CD4-positive, alpha-beta T cell treated with Interleukin-4 for 1 hour (primary cell): ENCODE data around the gene LAMTOR2.
"Not testable (repeated sequence)": the region's sequence is repeated elsewhere in the genome, so short reads cannot be mapped to it uniquely, and the experiment has no call there.

ENCODE experiments used
- DNase-seq, 2 donors: peaks; one replicate each; pipeline ENCODE4 v3.0.0-alpha.2; 2020 to 2022

The LAMTOR2 gene

DNA sequence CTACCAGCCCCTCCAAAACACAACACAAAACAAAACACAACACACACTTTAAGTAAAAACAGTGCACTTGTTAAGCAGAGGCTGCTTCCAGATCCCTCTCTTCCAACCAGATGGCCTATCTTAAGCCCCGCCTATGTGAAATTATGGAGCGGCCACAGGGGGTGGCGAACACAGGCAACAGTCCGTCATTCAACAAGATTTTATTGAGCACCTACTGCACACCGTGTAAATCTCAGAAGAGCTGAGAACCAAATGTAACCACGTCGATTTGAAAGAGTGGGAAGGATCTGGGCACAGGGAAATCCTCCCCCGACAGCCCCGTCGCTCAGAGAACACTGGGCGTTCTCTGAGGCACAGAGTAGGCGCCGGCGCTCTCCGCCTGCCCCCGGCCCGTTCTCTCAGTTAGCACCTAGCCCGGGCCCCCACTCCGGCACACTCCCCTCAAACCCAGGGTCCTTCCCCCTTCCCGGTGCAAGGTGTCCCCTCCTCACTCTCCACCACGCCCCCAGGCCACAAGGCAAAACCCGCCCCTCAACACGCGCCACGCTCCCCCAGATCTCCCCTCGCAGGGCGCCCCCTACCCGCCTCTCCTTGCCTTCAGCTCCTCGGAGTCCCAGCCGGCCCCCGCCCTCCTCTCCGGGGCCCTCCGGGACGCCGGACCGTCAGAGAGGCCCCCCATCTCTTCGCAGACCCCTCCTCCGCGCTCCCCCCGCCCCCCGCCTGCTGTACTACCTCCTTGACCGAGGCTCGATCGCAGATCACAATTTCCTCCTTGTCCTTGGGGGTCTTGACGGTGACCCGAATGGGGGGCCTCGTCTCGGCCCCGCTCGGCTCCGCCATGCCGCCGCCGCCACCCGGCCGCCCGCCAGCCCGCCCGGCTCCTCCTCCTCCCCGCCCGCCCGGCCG is 1.5 kb upstream of the LAMTOR2 start:
- peak; percentile 62 to 73 for DNase-seq

DNA sequence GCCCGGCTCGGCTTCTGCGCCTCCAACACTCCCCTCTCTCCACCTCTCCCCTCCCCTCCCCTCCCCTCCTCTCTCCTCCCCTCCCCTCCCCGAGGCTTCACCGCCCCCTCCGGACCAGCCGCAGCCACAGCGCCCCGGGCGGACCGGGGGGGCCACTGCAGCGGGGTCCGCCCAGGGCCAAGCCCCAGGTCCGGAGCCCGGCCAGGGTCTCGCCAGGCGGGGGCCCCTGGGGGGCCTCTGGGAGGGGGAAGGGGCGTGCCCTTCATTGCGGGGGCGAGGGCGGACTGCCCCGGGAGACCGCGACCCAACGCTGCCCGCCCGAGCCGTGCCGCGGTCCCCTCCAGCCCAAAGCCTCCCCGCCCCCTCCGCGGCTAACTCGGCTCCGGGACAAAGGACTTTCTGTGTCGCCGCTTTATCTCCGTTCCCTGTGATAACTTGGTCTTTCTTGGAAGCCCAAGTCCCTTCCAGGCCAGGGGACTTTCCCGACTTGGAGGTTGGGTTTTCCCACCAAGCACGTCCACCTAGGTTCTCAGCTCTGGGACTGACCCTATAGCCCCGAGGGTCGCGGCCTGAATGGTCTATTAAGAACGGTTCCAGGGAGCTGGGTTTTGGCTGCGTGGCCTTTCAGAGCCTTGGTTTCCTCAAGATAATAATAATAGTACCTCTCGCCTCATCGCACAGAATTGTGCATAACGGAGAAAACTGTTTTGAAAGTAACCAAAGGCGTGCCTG is 648 bp upstream of the LAMTOR2 start, which contains the start of gene UBQLN4:
TSS of gene UBQLN4 (minus strand) at position 31 of the 732 bp plus-strand sequence. CDS start 97 bp downstream, outside the sequence.
- peak; percentile 88 to 91 for DNase-seq

DNA sequence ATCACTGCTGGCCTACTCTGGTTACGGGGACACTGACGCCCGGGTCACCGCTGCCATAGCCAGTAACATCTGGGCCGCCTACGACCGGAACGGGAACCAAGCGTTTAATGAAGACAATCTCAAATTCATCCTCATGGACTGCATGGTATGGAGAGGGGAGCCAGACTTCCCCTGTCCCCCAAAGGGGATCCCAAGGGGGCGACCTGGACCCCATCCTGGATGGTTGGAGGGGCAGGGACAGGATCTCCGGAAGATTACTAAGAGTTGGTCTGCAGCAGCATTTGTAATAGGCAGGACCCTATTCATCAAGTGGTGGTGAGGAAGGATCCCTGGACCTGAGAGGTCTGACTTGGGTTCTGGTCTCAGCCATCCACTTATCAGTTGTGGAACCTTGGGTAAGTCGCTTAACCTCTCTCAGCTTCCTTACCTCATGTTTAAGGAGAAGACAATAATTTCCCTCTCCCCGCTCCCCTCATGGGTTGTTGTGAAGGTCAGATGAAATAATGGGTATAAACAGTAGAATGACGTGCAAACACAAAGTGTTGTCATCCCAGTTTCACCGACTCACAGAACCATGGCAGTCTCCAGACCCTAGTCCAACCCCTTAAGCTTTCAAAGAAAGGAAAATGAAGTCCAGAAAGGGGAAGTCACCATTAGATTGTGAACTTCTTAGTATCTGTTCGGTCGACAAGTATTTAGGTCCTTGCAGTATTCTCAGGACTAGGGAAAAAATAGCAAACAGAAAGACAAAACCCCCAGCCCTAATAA is 883 bp downstream of the LAMTOR2 start:
- no peak for DNase-seq

DNA sequence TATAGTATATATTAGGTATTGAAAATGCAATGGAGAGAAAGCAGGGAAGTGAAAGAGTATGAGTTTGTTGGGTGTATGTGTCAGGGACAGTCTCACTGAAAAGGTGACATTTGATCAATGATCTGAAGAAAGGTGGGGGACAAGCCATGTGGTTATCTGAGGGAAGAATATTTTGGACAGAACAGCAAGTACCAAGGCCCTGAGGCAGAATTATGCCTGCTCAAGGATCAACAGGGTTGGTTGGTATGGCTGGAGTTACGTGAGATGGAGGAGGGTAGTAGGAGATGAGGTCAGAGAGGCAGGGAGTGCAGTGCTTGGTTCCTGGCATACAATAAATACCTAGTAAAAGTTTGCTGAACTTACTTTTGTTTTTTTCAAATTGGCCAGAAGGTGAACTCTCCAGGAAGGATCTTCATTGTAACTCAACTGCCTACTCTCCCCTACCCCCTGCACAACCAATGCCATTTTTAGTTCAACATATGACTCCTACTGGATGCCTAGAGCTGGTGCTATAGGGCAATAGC is 1.8 kb downstream of the LAMTOR2 start:
- no peak for DNase-seq

DNA sequence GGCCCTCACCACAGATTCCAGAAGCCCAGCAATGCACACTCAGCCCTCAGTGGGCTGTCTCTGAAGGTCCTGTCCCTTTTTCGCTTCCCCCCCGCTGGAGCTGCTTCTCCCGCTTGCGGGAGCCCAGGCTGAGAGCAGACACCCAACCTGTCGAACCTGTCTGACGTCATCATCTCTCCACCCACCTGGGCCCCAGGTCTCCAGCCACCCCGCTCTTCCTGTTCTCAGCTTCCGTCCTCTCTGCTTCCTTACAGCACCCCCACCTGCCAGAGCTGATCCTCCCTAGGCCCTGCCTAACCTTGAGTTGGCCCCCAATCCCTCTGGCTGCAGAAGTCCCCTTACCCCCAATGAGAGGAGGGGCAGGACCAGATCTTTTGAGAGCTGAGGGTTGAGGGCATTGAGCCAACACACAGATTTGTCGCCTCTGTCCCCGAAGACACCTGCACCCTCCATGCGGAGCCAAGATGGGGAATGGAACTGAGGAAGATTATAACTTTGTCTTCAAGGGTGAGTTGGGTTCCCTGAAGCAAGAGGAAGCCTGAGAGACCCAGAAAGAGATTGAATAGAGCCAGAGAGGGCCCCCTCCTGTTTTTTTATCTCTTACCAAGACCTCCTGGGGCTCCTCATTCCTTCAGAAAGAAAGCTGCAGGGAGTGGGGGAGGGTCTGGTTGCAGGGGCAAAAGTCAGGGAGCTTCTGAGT is 6.5 kb downstream of the LAMTOR2 start, which contains the start of gene RAB25:
TSS of gene RAB25 (plus strand) at position 224 of the 700 bp plus-strand sequence. CDS start at position 465, 241 bp downstream.
- DNase-seq = peak in 1 of 2 donors; percentile 12

DNA sequence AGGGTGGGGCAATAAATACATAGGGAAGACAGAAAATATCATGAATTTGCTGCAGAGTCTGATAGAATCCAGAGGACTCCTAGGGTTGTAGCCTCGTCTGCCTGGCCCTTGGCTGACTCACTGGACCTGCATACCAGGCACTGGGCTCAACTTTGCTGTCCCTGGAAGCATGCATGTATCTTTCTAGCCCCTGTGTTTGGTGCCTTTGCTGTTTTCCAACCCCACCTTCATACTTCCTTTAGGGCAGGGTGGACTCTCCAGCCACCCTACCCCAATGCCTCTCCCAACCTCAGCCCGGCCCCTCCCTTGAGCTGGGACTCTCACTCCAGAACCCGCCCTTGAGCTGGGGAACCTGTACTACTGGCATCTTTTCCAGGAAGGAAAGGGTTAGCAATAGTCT is 7.6 kb downstream of the LAMTOR2 start:
- DNase-seq = no peak

DNA sequence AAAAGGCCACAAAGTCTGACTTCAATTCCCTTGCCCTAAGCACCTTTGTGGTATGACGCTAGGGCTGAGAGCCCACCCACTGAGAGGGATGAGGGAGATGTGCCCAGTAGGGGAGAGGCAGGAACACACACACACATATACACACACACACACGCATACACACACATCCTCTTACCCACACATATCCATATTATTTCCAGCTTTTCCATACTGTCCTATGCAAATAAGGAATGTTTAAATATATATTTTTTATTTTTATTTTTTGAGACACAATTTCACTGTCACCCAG is 9.4 kb downstream of the LAMTOR2 start:
- no peak for DNase-seq

DNA sequence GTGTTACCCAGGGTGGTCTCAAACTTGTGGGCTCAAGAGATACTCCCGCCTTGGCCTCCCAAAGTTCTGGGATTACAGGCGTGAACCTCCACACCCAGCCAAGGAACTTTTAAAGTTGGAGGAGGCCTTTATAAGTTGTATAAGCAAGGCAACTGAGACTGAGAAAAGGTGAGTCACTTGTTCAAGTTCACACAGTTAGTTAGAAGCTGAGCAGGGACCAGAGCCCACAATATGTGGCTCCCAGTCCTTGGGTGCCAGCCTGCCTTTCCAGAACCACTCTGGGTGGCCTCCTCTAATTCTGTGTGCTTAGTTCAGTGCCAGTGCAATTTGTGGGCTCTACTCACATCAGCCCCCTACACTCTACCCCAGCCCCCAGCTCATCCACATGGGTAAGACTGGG is 10.0 kb downstream of the LAMTOR2 start:
- no peak for DNase-seq

DNA sequence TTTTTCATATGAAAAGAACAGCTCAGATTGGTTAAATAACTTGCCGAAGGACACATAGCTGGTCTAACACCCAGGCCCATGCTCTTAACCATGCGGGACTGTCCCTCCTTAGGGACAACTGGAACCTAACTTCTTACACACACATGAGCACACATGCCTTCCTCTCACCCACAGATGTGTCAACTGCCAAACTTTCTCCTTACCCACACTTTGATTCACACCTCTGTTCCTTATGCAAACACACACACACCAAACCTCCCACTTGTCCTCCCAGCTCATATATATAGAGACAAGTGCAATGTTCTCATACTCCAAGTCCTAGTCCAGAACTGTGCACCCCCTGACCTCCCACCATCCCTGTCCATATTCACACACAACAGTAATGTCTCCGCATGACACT is 10.6 kb downstream of the LAMTOR2 start:
- no peak for DNase-seq

DNA sequence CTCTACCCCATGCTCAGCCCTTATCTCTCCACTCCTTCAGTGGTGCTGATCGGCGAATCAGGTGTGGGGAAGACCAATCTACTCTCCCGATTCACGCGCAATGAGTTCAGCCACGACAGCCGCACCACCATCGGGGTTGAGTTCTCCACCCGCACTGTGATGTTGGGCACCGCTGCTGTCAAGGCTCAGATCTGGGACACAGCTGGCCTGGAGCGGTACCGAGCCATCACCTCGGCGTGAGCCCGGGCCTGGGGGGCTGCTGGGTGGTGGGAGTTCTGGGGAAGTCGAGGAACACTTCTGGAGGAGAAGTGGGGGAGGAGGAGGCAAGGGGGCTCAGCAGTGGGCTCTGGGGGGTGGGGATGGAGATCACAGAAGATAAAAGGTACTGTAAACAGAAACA is 11.3 kb downstream of the LAMTOR2 start:
- DNase-seq = no peak

DNA sequence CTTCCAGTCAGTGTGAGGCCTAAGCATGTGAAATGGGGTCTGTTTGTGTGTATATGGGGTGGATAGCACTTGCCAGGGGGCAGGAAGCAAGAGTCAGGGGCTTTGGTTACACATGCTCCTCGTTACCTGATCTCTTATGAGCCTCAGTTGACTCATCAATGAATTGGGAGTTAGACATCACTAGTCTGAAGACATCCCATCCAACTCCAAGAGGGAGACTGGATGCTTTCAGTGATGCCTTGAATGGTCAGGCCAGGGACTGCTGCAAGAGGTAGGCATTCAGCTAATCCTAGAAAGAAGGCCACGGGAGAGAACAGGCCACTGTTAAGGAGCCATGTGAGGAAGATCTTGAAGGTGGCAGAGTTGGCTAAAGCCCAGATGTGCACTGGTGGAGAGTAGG is 12.7 kb downstream of the LAMTOR2 start:
- DNase-seq = no peak

DNA sequence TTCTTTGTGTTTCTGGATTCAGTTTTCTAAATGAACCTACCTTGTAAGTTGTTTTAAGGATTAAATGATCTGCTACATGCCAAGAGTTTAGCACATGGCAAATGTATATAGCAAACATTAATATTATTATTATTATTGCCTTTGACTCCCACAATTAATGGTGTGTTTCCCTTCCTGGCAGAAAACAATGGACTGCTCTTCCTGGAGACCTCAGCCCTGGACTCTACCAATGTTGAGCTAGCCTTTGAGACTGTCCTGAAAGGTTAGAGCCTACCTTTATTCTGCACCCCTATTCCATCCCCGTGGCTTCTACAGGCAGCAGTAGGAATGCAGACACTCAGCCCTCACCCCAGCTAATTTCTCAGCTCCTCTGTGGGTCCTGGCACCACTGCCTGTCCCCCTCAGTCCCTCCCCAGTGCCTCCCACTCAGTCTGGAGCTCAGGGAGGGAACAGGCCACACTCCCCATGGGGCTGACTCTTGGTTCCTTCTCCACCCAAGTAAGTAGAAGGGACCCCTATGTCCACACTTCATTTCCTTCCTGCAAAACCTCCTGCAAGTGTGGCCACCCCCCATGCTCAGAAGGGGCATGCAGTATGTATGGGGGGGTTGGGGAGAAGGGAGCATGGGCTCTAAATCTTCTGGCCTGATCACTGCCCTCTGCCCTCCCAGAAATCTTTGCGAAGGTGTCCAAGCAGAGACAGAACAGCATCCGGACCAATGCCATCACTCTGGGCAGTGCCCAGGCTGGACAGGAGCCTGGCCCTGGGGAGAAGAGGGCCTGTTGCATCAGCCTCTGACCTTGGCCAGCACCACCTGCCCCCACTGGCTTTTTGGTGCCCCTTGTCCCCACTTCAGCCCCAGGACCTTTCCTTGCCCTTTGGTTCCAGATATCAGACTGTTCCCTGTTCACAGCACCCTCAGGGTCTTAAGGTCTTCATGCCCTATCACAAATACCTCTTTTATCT is 15.2 kb downstream of the LAMTOR2 start:
- no peak for DNase-seq

DNA sequence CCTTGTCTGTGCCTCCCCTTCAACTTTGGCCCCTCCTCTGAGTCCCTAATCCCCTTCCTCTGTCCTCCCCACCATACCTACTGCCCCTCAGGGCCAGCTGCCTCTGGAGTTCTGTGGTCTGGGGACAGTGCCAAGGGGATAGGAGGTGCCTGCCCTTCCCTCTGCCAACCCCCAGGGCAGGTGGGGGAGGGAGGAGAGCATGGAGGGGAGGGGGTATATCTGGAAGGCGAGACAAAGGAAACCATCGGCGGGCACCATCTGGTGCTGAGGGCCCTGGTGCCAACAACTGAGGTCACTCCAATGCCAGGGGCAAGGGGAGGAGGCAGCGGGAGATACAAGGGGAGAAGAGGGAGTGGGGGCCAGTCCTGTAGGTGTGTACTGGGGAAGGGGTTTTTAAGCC is 16.0 kb downstream of the LAMTOR2 start:
- no peak for DNase-seq

DNA sequence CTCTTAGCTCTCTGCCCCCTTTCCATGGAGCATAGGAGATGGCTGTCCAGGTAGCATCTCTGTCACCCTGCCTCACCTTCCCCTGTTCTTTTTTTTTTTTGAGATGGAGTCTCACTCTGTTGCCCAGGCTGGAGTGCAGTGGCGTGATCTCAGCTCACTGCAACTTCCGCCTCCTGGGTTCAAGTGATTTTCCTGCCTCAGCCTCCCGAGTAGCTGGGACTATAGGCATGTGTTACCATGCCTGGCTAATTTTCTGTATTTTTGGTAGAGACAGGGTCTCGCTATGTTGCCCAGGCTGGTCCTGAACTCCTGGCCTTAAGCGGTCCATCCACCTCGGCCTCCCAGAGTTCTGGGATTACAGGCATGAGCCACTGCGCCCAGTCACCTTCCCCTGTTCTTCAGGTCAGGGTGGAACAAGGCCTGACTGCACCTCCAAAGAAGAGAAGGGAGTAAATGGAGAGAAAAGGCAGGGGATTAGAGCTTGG is 16.8 kb downstream of the LAMTOR2 start:
- not testable (repeated sequence) for DNase-seq

DNA sequence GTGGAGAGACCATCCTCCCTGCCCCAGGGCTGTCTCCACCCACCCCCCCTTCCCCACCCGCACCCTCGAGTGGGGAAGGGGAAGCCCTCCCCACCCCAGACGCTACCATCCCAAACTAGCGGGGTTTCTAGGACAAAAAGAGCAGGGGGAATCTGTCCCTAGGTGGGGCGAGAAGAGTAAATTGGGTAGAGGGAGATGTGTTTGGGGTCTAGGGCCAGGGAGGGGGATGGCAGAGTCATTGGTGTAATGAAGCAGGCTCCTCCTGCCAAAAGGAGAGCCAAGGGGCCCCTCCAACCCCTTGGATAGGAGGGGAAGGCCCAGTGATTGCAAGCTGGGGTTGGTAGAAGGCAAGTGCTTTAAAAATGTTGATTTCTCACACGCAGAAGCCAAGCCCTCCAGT is 17.7 kb downstream of the LAMTOR2 start:
- DNase-seq = no peak

DNA sequence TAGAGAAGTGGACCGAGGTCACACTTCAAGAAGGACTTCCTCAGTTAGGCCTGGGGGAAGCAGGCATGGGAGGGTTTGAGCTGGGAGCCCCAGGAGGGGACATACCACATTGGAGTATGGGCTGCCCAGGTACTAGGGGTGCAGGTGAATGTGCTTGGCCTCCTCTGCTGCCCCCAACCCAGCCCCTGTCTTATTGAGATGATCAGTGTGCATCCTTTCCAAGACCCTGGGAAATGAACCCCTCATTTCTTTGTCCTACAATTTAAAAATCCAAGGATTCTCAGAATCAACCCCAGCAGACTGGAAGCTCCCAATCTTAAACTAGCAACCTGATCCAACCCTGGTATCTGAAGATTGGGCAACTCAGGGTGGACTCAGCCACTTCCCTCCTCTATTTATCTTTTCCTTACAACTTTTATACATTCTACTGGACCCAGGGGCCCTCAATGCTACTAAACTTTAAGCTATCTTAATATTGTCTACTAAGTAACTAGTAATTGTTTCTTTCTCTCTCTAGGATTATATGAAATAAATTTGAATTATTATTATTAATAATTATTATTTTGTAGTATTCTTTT is 18.6 kb downstream of the LAMTOR2 start:
- no peak for DNase-seq

DNA sequence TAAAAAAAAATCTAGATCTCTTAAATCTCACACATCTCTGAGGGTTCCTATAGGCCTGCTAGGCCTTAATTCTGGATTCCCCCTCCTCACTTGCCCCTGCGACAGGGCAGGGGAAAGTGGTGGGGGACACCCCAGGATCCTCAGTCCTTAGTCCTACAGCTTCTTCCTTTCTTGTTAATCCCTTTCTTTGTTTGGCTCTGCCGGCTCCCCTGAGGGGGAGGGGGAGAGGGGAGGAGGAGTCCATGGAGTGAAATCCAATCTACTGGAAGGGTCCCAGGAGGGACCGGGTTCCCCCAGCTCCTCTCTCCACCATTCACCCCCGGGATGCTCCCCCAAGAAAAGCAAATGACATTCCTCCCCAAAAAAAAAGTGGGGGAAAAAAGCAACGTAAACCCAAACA is 19.2 kb downstream of the LAMTOR2 start:
- DNase-seq = no peak

DNA sequence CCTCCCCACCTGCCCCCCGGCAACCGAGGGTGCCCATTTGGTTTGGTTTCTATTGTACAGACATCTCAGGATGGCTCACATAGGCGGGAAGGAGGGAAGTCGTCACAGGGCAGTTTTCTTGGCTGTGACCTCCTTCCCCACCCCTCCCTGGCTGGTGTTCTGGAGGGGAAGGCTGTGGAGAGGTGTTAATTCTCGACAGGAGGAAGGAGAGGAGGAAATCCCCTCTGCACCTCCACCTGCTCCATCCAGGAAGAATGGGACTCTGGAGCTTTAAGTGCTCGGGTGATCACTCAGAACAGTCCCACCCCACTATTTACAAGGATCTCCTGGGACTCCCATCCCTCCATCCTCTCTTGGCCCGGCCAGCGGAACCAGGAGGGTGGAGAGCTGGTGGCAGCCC is 20.1 kb downstream of the LAMTOR2 start:
- no peak for DNase-seq

DNA sequence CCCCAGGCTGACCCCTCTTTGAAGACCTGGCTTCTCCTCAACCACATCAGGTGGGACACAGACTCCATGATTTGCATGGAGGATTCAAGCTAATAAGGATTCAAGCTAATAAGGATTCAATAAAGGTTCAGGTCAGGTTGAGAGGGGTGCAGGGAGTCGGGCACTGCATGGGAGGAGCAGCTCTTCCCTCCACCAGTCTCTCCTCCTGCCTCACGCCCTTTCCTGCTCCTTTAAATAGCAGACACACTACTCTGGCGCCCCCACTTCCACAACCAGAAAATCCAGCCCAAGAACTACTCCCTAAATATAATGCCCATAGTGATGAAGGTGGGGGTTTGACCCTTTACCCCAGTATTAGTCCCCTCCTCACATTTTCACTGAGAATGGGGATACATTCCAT is 20.6 kb downstream of the LAMTOR2 start:
- no peak for DNase-seq

DNA sequence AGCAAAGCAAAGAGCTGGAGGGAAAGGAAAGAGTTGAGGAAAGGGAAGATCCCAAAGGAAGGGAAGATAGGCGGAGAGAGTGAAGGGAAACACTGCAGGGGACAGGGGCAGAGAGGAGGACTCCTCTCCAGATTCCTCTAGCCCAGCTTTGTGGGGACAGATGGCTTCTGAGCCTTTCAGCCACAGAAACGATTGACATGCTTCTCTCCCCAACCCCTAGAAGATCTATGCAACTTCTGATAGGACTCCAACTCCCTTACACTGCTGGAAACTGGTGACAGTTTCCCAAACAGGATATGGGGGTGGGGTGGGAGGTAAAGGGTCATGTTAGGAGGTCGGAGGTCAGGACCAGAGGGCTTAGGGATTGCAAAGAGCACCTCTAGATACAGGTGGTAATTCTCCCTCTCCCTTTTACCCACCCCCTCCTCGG is 21.2 kb downstream of the LAMTOR2 start:
- DNase-seq = no peak
